GM21528 (cell line): ENCODE results near the gene DNM1.
"Not testable (repeated sequence)": the region's sequence is repeated elsewhere in the genome, so short reads cannot be mapped to it uniquely, and the experiment has no call there.

ENCODE experiments used
- ATAC-seq: cut with Tn5 transposase; IDR thresholded peaks from one replicate; pipeline ENCODE4 v1.9.1; 2021; ENCODE audit warnings: mild to moderate bottlenecking, moderate library complexity; ENCODE audit not compliant: unreplicated experiment, low FRiP score

DNM1 gene

GRCh38 chr9:128266868-128267590, 63.9 kb downstream of the DNM1 start:
- no peak for ATAC-seq

DNA sequence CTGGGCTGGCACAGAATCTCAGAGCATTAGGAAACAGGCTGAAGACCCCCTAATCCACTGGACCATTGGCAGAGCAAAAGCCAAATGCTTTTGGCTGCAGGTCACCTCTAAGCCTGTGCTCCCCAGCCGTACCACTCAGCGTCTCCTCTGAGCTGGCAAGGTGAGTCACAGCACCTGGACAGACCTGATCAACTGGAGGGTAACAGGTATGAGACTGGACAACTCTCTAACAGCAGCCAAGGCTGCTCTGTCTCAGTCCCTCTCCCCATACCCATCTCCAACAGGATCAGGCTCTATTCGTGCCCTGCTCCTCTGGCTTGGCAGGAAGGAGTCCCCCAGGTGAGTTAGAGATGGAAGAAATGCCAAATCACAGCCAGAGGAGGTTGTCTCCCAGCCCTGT, 67.9 kb downstream of the DNM1 start:
- ATAC-seq = no peak

- ATAC-seq = no peak
These were observed 68.3 kb downstream of the DNM1 start for GRCh38 chr9:128271512-128271911.

GRCh38 chr9:128274245-128274644, 71.1 kb downstream of the DNM1 start:
- ATAC-seq = no peak

DNA sequence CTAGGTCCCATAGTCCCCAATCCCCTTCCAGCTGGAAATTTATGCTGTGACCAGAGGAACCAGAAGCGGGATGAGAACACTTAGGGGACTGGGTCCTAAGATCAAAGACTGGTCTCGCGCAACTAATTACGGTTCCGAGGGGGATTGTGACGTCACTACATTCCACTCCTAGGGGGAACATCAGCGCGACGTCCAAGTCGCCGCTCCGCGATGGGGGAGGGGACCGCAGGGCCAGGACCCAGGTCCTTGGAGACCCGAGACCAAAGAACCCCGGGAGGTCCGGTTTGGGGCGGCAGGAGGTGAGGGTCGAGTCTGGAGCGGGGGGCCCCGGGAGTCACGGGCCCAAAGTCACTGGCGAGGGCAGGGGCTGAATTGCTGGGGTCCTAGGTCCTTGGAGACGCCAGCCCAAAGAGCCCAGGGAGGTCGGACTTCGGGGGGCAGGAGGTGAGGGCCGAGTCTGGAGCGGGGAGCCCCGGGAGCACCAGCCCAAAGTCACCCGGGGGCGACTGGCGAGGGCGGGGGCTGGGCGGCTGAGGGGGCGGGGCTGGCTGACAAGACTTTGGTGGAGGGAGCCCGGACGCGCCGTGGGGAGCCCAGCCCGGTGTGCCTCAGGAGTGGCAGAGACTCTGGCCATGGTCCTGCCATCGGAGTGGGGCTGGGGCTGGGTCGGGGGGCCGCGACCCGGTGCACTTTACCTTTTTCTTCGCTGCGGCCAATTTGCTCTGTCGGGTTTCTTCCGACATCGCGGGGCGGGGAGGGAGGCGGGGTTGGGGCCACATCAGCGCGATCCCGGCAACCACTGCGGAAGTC, 72.2 kb downstream of the DNM1 start, which contains the start of gene GOLGA2:
TSS of gene GOLGA2 (minus strand) at position 810 of the 810 bp plus-strand sequence. CDS start at position 779, 31 bp downstream.
- ATAC-seq = peak; percentile 61

- ATAC-seq = peak; percentile 95
These were observed 72.9 kb downstream of the DNM1 start, which contains the start of gene SWI5 for GRCh38 chr9:128276008-128276573. TSS of gene SWI5 (plus strand) at chr9:128276276.

DNA sequence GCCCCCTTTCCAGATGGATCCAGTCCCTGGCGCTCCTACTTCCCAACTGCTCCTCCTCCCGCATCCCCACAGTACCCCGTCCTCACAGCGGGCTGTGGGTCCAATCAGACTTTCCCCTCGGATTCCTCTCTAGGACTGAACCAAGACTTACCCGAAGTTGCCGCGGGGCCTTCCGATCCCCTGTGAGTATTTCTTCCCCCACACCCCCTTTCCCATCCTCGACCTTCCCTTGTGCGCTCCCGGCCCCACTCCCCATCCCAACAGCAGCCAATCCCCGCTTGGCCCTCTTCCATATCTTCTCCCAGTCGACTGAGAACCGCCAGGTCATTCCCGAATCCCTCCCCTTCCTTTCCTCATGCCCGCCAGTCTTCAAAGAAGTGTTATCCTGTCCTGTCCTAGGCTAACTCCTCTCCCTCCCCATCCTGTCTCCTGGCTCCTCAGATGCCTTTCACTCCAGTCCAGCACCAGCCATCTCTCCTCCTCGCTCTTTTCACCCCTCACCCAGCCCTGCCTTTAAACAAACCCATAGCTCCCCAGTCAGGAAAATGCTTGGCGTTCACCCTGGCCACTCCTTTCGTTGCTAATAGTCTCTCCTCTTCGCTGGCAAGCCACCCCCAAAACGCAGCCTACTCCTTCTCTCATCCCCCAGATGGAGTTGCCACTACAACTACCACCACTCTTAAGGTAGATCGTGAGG, 73.5 kb downstream of the DNM1 start:
- no peak for ATAC-seq

DNA sequence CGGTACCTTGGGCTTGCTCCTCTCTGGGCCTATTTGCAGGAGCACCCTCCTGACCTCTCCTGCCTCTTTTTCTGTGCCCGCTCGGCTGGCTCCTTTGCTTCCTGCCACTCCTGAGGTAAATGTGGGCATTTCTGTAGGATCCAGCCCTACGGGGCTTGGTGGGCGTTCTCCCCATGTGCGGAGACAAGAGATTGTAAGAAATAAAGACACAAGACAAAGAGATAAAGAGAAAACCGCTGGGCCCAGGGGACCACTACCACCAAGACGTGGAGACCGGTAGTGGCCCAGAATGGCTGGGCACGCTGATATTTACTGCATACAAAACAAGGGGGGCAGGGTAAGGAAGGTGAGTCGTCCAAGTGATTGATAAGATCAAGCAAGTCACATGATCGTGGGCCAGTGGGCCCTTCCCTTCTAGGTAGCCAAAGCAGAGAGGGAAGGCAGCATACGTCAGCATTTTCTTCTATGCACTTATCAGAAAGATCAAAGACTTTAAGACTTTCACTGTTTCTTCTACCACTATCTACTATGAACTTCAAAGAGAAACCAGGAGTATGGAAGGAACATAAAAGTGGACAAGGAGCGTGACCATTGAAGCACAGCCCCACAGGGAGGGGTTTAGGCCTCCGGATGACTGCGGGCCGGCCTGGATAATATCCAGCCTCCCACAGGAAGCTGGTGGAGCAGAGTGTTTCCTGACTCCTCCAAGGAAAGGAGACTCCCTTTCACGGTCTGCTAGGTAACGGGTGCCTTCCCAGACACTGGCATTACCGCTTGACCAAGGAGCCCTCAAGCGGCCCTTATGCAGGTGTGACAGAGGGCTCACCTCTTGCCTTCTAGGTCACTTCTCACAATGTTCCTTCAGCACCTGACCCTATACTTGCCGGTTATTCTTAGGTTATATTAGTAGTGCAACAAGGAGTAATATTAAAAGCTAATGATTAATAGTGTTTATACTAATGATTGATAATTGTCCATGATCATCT, 76.2 kb downstream of the DNM1 start:
- not testable (repeated sequence) for ATAC-seq

GRCh38 chr9:128280084-128280622, 77.0 kb downstream of the DNM1 start:
- no peak for ATAC-seq

GRCh38 chr9:128282500-128282899, 79.3 kb downstream of the DNM1 start:
- no peak for ATAC-seq

- no peak for ATAC-seq
These were observed 82.0 kb downstream of the DNM1 start for GRCh38 chr9:128285033-128285784.

GRCh38 chr9:128286440-128286839, 83.3 kb downstream of the DNM1 start:
- ATAC-seq = no peak

GRCh38 chr9:128288273-128289004, 85.3 kb downstream of the DNM1 start:
- no peak for ATAC-seq

DNA sequence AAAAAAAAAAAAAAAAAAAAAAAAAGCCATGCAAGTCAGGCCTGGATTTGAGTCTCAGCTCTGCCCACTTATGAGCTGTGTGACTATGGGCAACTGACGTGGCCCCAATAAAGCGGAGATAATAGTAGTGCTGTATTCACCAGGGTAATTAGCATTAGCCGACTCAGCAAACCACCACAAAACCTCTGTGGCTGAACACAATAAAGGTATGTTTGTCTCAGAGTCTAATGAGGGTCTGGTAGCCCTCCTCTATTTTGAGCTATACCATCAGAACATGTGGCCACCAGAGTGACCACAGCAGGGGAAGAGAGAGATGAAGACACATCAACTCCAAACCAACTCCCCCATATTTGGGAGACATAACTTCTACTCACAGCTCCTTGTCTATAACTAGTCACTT, 88.8 kb downstream of the DNM1 start:
- ATAC-seq = no peak

- no peak for ATAC-seq
These were observed 89.9 kb downstream of the DNM1 start for GRCh38 chr9:128293091-128293490.

DNA sequence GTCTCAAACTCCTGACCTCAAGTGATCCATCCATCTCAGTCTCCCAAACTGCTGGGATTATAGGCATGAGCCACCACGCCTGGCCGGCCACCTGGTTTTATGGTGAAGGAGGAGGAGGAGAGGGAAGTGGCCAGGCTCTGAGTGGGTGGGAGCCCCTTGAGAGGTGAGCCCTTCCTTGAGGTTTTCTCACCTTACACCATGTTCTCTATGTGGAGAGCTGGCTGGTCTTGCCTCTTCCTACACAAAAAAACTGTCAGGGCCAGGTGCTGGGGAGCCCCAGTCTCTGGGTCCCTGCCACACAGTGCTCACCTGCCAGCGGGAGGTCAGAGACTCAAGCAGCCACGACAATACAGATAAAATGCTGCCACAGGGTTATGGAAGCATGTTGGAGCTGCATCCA, 91.0 kb downstream of the DNM1 start:
- no peak for ATAC-seq

DNA sequence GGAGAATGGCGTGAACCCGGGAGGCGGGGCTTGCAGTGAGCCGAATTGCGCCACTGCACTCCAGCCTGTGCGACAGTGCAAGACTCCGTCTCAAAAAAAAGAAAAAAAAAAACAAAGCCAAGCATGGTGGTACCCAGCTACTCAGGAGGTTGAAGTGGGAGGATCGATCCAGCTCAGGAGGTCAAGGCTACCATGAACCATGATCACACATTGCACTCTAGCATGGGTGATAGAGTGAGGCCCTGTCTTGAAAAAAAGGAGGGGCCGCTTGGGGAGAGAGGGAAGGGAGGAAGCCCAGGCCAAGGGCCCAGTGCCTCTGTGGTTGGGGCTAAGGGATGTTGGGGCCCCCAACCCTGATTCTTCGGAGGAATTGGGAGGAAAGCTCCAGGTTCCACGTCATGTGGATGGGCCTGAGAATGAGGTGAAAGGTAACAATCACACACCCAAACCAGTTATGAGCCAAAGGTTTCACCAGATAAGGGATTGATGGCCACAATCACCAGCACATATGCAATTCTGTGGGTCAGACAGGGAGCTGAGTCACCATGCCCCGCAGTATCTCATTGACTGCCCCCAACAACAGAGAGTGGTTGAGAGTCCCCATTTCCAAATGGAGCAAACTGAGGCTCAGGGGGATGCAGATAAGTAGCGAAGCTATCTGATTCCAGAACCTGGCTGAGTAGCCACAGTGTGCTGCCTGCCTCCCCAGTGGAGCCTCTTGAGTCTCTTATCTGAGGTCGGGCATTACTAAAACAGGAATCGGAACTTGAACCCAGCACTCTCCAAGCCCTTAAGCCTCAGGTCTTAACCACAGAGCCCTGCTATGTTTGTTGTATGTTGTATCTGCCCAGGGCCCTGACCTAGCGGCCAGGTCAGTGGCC, 93.4 kb downstream of the DNM1 start:
- no peak for ATAC-seq
